ENCODE data around the gene DIS3L2.
A peak's percentile ranks its signal among the peaks of the same experiment; 100 is the strongest.

DIS3L2 gene

DNA sequence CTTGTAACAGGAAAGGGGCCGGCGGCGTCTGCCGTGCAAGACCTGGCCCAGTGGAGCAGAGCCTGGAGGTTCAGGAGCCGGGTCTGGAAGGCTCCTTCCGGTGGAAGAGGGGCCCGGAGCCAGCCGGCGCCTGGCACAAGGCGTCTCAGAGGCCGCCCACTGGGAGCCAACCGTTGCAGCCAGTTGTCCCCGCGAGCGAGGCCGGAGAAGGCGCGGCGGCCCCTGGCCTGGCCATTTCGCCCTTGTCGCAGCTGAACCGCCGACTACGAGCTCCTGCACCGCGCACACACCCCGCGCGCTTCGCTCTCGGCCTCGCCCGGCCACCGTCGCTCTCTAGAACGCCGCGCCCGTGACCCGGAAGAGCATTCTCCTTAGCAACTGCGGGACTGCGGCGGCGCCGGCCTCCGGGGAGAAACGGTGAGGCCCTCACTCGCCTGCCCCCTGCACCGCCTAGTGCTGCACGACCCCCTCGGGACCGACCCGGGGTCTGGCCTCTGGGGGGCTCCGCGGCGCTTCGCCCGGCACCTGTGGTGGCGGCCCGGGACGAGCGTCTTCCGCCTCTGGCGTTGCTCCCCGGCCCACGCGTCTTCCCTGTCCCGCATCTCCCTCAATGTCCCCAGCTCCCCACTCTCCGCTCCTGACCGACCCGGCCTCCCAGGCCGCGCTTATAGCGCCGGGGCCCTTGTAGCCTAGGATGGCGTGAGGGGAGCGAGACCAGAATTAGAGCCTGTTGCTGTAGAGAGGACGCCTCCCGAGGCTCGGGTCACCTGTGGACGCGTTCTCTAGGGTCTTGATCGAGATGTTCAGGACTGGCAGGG is at the start of gene DIS3L2:
DIS3L2 (plus strand) TSS at position 365 of the 818 bp plus-strand sequence. CDS start 53,215 bp downstream, outside the sequence.
- peak; percentile 45 for DNase-seq

- DNase-seq, result no peak
Observed at GRCh38 chr2:231914077-231914690, 47.3 kb upstream of the DIS3L2 start.

- DNase-seq, result no peak
Observed at GRCh38 chr2:231917280-231918066, 44.0 kb upstream of the DIS3L2 start.

GRCh38 chr2:231918501-231919330 is 42.8 kb upstream of the DIS3L2 start:
- DNase-seq, result no peak

DNA sequence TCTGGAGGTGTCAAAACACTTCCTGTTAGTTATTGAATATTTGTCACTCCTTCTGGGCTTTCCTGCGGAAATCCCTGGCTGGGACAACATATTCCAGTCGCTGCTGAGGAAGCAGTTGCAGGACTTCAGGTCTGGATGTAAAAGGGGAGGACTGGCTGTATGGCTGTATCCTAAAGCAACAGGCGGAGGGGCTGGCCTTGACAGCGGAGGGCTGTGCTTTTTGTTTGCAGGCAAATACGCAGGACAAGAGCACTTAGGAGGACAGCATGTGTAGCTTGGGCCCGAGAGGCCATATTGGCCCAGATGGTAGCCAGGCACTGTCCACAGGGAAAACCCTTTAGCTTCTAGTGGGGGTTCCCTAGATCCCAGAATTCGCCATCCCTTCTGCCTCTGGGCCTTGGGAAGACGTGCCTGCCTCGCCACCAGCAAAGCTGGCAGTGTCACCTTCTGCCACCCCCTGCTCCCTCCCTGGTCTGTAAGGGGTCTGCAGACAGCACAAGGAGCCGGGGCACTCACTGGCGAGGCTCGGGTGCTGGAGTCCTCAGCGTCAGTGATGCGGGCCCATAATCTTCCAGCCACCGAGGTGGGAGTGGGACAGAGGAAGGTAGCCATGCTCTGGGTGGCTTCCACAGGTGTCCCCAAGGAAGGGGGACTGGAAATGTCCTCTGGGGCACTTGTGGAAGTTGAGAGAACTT is 42.0 kb upstream of the DIS3L2 start:
- DNase-seq, result no peak

DNA sequence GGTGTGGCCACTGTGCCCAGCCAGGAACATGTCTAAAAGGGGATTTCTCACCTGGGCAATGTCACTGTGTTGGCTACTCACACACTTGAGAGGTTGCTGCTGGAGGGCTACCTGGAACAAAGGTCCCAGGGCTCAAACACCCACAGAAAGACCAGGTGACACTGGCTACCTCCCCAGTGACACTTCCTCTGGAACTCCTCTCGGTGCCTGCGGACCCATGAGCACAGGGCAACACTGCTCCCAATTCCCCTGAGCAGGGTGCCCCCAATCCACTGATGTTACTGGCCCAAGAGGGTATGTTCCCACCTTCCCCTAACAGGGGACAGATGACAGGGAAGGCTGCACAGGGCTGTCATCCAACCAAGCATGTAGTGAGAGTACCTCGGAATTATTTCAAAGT is 41.1 kb upstream of the DIS3L2 start:
- DNase-seq, result no peak

DNA sequence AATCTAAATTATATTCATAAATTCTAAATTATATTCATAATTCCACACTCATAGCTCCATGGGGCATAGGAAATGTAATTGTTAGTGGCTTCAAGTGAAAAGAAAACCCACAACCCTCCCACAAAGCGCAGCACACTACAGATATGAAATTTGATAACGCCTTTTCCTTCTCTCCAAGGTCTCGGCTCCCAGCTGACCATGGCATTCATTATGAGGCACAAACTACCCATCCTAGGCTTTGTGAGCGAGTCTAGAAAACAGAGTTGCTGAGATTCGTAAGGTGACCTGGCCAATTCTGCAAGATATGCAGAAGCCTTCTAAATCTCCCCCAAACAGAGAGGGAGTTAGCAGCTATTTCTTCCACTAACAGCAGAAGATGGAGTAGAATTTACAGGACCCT is 40.7 kb upstream of the DIS3L2 start:
- no peak for DNase-seq

GRCh38 chr2:231922311-231923009 is 39.1 kb upstream of the DIS3L2 start:
- DNase-seq, result no peak

- DNase-seq, result no peak
Observed at GRCh38 chr2:231923010-231923344, 38.5 kb upstream of the DIS3L2 start.

- DNase-seq, result no peak
Observed at GRCh38 chr2:231923951-231924888, 37.3 kb upstream of the DIS3L2 start.

DNA sequence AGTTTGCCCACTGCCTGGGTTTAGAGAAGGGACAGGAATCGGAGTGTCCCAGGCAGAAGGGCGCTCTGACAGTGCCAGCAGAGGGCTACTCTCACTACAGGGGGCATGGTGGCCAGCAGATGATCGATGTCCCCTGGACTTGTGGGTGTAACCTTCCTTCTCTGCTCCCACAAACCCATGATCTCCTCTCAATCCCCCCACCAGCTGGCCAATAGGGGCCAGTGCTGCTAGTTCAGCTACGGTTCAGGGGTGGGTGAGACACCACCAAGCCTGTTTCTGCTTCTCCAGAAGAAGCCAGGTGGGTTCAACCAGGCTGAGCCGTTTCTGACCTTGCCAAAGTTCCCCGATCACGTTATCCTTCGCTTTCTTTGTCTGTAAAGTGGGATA is 36.6 kb upstream of the DIS3L2 start:
- no peak for DNase-seq

DNA sequence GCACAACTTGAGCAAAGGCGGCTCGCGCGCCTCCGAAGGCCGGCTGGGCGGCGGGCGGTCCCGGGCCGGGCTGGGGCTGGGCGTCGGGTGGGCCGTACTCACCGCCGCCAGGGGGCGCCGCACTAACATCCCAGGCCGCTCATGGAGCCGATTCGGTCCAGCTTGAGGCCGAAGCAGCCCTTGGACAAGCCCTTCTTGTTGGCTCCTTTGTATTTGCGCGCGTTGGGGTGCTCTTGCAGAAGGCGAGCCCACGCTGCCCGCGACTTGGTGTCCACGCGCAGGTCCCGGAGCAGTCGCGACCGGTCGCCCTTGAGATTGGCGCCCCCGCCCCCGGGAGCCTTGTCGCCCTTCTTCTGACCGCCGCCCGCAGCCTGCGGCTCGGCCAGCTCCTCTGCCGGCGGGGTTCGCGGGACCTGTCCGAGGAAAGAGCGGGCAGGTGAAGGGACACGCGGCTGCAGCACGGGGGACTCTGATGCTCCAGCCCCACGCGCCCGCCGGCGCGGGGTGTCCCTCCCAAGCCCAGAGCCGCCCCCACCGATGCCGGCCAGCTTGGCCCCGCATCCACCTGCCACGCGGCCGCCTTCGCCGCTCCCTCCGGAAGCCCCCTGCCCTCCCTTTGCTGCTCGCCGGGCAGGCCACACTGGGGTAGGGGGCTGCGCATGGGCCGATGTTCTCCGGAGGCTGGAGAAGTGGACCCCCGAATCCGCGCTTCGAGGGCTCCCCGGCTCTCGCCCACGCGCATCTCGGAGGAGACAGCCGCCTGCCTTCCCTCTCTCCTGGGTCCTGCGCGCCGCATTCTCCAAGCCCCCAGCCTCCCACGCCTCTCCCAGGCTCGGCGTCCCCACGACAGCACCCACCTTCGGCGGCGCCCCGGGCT is 36.0 kb upstream of the DIS3L2 start:
- no peak for DNase-seq

DNA sequence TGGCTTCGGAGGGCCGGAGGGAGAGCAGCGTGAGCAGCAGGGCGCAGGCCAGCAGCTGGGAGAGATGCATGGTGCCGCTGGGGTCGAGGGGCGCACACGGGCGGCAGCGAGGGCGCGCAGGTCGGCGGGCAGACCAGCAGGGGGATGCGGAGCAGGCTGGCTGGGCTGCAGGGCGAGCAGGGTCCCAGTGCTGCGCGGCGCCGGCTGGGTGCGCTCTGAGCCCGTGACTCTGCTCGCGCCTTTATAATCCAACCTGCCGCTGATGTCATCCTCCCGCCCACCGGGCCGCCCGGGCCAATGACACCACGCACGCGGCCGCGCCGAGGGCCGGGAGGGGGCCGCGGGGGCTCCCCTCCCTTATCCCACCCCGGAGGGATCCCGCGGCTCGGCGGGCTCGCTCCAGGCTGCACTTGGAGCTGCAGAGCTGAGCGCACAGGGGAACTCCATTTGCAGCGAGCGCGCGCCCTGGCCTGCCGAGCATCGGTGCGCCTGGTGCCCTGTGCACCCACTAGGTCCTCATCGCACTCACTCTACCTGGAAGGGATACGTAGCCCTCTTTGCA is 35.3 kb upstream of the DIS3L2 start, which contains the start of gene NPPC:
NPPC (minus strand) TSS at position 217 of the 562 bp plus-strand sequence; CDS start at position 70, 147 bp downstream.
- DNase-seq, result no peak

- no peak for DNase-seq
Observed at GRCh38 chr2:231926761-231927565, 34.5 kb upstream of the DIS3L2 start.

GRCh38 chr2:231927566-231927890 is 34.0 kb upstream of the DIS3L2 start:
- no peak for DNase-seq

DNA sequence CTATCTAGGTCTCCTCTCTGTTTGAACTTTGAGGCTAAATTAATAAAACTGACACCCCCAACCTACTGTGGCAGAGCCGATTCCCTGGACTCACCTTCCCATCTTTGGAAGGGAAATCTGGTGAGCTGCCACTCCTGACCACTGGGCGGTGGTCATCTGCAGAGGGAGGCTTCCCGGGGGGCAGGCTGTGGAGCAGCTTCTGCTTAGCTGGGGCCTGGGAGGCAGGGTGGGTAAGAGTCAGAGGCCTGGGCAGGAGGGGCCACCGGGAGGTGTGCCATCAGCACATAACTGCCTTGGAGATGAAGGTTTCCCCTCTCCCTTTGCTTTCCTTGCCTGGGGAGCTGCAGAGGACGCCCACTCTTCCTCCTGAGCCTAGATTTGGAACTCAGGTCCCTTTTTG is 33.0 kb upstream of the DIS3L2 start:
- DNase-seq, result no peak

GRCh38 chr2:231928901-231929725 is 32.4 kb upstream of the DIS3L2 start:
- no peak for DNase-seq

All from GF-D8 (cell line).